ENCODE data around the gene FOXP4. TPM values are rescaled to one million over a fixed set of nuclear protein-coding genes. Genes with fewer than 3 reads are reported as not detected.

The FOXP4 gene
- total RNA-seq, 1 experiment from 2014 or later = 32.3 TPM

- H3K9ac ChIP-seq (ENCODE audit: low read length) = no peak overlapping the region
- no peak overlapping the region for H3K4me3 ChIP-seq (replicated peaks in 1 of 2; ENCODE audit: low read depth in 1 of 2, low read length in 2 of 2)
- no peaks in the 10 kb centered on the region for H4K20me1 ChIP-seq (ENCODE audit: insufficient read depth)
- DNase-seq (ENCODE audit: low read depth, low spot score) (no peak), ATAC-seq (no peak)
- H3K4me2 ChIP-seq (ENCODE audit: low read length) = no peak overlapping the region
- H2AFZ ChIP-seq (ENCODE audit: low read depth, low read length, poor library complexity, severe bottlenecking) = no peak overlapping the region
- H3K4me1 ChIP-seq (ENCODE audit: control insufficient read depth in 1 of 2, insufficient read depth in 2 of 2, low read length in 2 of 2) = no peaks in the 10 kb centered on the region; a peak in 1 of 4 replicates
- no peak for TF ChIP-seq CBX3 (IDR thresholded peaks at IDR 0.05; ENCODE audit: low read depth)
- no peak for TF ChIP-seq MAX (IDR thresholded peaks at IDR 0.05)
- TF ChIP-seq POLR2AphosphoS5 (IDR thresholded peaks at IDR 0.05; ENCODE audit: low read depth, low read length) = no peak
- RAD21 ChIA-PET (ENCODE audit: low non-redundant PET in 1 of 2, low total read pairs in 2 of 2, uncharacterized antibody in 2 of 2, unreplicated experiment in 2 of 2) = no interaction called here
- POLR2A ChIA-PET = no interaction called here
- H3K9me3 ChIP-seq (ENCODE audit: control insufficient read depth in 1 of 2, insufficient read depth in 1 of 2, low read depth in 1 of 2, low read length in 2 of 2) = no peaks in the 10 kb centered on the region
- BruUV-seq (replicated peaks) = no TSS peak
- H3K9me2 ChIP-seq (ENCODE audit: insufficient read depth) = no peaks in the 10 kb centered on the region
- H3K27ac ChIP-seq (ENCODE audit: low read depth, low read length) = no peak overlapping the region
- no peaks in the 10 kb centered on the region for H3K79me2 ChIP-seq (ENCODE audit: insufficient read depth, low read length)
- no peaks in the 10 kb centered on the region for H3K36me3 ChIP-seq (ENCODE audit: control insufficient read depth in 1 of 2, insufficient read depth in 2 of 2, low read length in 2 of 2)
- intact Hi-C loops (cut with micrococcal nuclease) = no loop called here
- H3K27me3 ChIP-seq (ENCODE audit: insufficient read depth, low read length) = no peaks in the 10 kb centered on the region
- CTCF ChIA-PET = no interaction called here
Observed at GRCh38 chr6:41509580-41509979, 36.6 kb upstream of the FOXP4 start.

GRCh38 chr6:41511443-41512060 lies 34.6 kb upstream of the FOXP4 start:
- RAD21 ChIA-PET (ENCODE audit: low non-redundant PET in 1 of 2, low total read pairs in 2 of 2, uncharacterized antibody in 2 of 2, unreplicated experiment in 2 of 2) = no interaction called here
- CTCF ChIA-PET = no interaction called here
- Histone ChIP-seq H3K4me1 (ENCODE audit: control insufficient read depth in 1 of 2, insufficient read depth in 2 of 2, low read length in 2 of 2) (no peaks in the 10 kb centered on the region), H3K9me2 (ENCODE audit: insufficient read depth) (no peaks in the 10 kb centered on the region), H4K20me1 (ENCODE audit: insufficient read depth) (no peaks in the 10 kb centered on the region), H3K79me2 (ENCODE audit: insufficient read depth, low read length) (no peaks in the 10 kb centered on the region), H3K36me3 (ENCODE audit: control insufficient read depth in 1 of 2, insufficient read depth in 2 of 2, low read length in 2 of 2) (no peaks in the 10 kb centered on the region), H3K9ac (ENCODE audit: low read length) (no peak overlapping the region), H2AFZ (ENCODE audit: low read depth, low read length, poor library complexity, severe bottlenecking) (no peak overlapping the region), H3K4me3 (replicated peaks in 1 of 2; ENCODE audit: low read depth in 1 of 2, low read length in 2 of 2) (no peak overlapping the region), H3K27ac (ENCODE audit: low read depth, low read length) (no peak overlapping the region), H3K9me3 (ENCODE audit: control insufficient read depth in 1 of 2, insufficient read depth in 1 of 2, low read depth in 1 of 2, low read length in 2 of 2) (no peaks in the 10 kb centered on the region), H3K27me3 (ENCODE audit: insufficient read depth, low read length) (no peaks in the 10 kb centered on the region), H3K4me2 (ENCODE audit: low read length) (no peak overlapping the region)
- TF ChIP-seq ZBTB33 (IDR thresholded peaks at IDR 0.05; ENCODE audit: extremely low read depth, insufficient replicate concordance, low read length) = no peak
- TF ChIP-seq EGR1 (IDR thresholded peaks at IDR 0.05; ENCODE audit: low read depth) = no peak
- no peak for TF ChIP-seq REST (IDR thresholded peaks at IDR 0.05; ENCODE audit: low read depth)
- no peak for TF ChIP-seq SRF (IDR thresholded peaks at IDR 0.05; ENCODE audit: low read depth)
- POLR2A ChIA-PET = no interaction called here
- ATAC-seq (no peak), DNase-seq (ENCODE audit: low read depth, low spot score) (no peak)
- intact Hi-C loops (cut with micrococcal nuclease) = no loop called here
- no TSS peak for BruUV-seq (replicated peaks)

Measured in HCT116 (cell line).